HepG2 (cell line): ENCODE measurements around the gene KCNH6. TPM values are rescaled to one million over a fixed set of nuclear protein-coding genes. Genes with fewer than 3 reads are reported as not detected.

Source experiments
- ARHGAP35 ChIP-seq: sonication (generic); formaldehyde crosslinking; IDR thresholded peaks from 2 replicates; pipeline ENCODE4 v1.9.0; 2022; ENCODE audit warnings: mild to moderate bottlenecking, inconsistent platforms, moderate library complexity, missing genetic modification reagents, borderline replicate concordance
- CENPT ChIP-seq: sonication (generic); formaldehyde crosslinking; IDR thresholded peaks from 2 replicates; pipeline ENCODE4 v1.8.0; 2022; ENCODE audit warnings: low read depth, mild to moderate bottlenecking, moderate library complexity, missing genetic modification reagents
- EHMT2 ChIP-seq: fragments of 200-600 bp; sonication (generic); IDR thresholded peaks from 2 replicates; pipeline ENCODE4 v1.7.0; 2017; ENCODE audit warnings: antibody characterized with exemption, low read depth, low read length, borderline replicate concordance
- KDM1A ChIP-seq: IDR thresholded peaks from 2 replicates; pipeline ENCODE4 v1.6.1; 2016; ENCODE audit warnings: missing compliant biosample characterization
- PAWR ChIP-seq: sonication (generic); formaldehyde crosslinking; IDR thresholded peaks from 2 replicates; pipeline ENCODE4 v1.4.0; 2020; ENCODE audit warnings: missing genetic modification reagents, mild to moderate bottlenecking, borderline replicate concordance
- RBAK ChIP-seq: sonication (generic); formaldehyde crosslinking; IDR thresholded peaks from 2 replicates; pipeline ENCODE4 v1.5.1; 2020; ENCODE audit warnings: mild to moderate bottlenecking, missing genetic modification reagents
- REPIN1 ChIP-seq: sonication (generic); formaldehyde crosslinking; IDR thresholded peaks from 2 replicates; pipeline ENCODE4 v1.8.0; 2022; ENCODE audit warnings: missing genetic modification reagents, low read depth, mild to moderate bottlenecking, borderline replicate concordance
- ZNF101 ChIP-seq: sonication (generic); formaldehyde crosslinking; IDR thresholded peaks from 2 replicates; pipeline ENCODE4 v1.4.0; 2020; ENCODE audit warnings: mild to moderate bottlenecking, low read depth, missing genetic modification reagents, borderline replicate concordance
- ZNF207 ChIP-seq: fragments of 450-650 bp; IDR thresholded peaks from 2 replicates; pipeline ENCODE4 v1.6.1; 2016; ENCODE audit warnings: antibody characterized with exemption, borderline replicate concordance
- ZNF34 ChIP-seq: sonication (generic); formaldehyde crosslinking; IDR thresholded peaks from 2 replicates; pipeline ENCODE4 v1.4.0; 2020; ENCODE audit warnings: mild to moderate bottlenecking, missing genetic modification reagents, borderline replicate concordance
- ZNF367 ChIP-seq: sonication (generic); formaldehyde crosslinking; IDR thresholded peaks from 2 replicates; pipeline ENCODE4 v1.4.0; 2020; ENCODE audit warnings: missing genetic modification reagents, borderline replicate concordance
- ZNF441 ChIP-seq: sonication (generic); formaldehyde crosslinking; IDR thresholded peaks from 2 replicates; pipeline ENCODE4 v1.7.0; 2021; ENCODE audit warnings: missing genetic modification reagents, borderline replicate concordance
- ZNF484 ChIP-seq: sonication (generic); formaldehyde crosslinking; IDR thresholded peaks from 2 replicates; pipeline ENCODE4 v1.5.1; 2020; ENCODE audit warnings: mild to moderate bottlenecking, low read depth, missing genetic modification reagents, borderline replicate concordance
- ZNF572 ChIP-seq: sonication (generic); formaldehyde crosslinking; IDR thresholded peaks from 2 replicates; pipeline ENCODE4 v1.5.1; 2020; ENCODE audit warnings: mild to moderate bottlenecking, missing genetic modification reagents
- ZNF724P ChIP-seq: sonication (generic); formaldehyde crosslinking; IDR thresholded peaks from 2 replicates; pipeline ENCODE4 v1.8.0; 2022; ENCODE audit warnings: missing genetic modification reagents, borderline replicate concordance
- polyA plus RNA-seq, 8 experiments: library from polyadenylated mRNA; depleted of rRNA in 3 of 8; stranded (reverse) in 7 of 8; unstranded in 1 of 8; fragments of >200 nt; fragmentation: Illumina TruSeq in 4 of 8; extraction: Trizol in 4 of 8; gene quantifications; 2 replicates each; pipeline versions ENCODE4 v1.2.1 to v1.2.3, GENCODE V29; 2011 to 2016; ENCODE audit warnings: low read depth in 4 of 8, missing spikeins in 1 of 8, mixed read lengths in 1 of 8; ENCODE audit not compliant: insufficient read depth in 1 of 8
- total RNA-seq, 5 experiments: library from RNA; depleted of rRNA; stranded (reverse); fragments of >200 nt; fragmentation: Illumina TruSeq; extraction: Trizol; gene quantifications; 2 replicates each; pipeline ENCODE4 v1.2.3, GENCODE V29; 2016; ENCODE audit warnings: low read depth in 1 of 5
- TF ChIP-seq, protein P1 (sequence below): sonication (generic); formaldehyde crosslinking; IDR thresholded peaks from 2 replicates; pipeline ENCODE4 v1.5.1; 2020; ENCODE audit warnings: missing genetic modification reagents, mild to moderate bottlenecking, borderline replicate concordance
- TF ChIP-seq, protein P2 (sequence below): sonication (generic); formaldehyde crosslinking; IDR thresholded peaks from 2 replicates; pipeline ENCODE4 v1.4.0; 2020; ENCODE audit warnings: missing genetic modification reagents, borderline replicate concordance
- TF ChIP-seq, protein P3 (sequence below): sonication (generic); formaldehyde crosslinking; IDR thresholded peaks from 2 replicates; pipeline ENCODE4 v1.5.1; 2020; ENCODE audit warnings: mild to moderate bottlenecking, missing genetic modification reagents, moderate library complexity
- TF ChIP-seq, protein P4 (sequence below): sonication (generic); formaldehyde crosslinking; IDR thresholded peaks from 2 replicates; pipeline ENCODE4 v1.5.0; 2020; ENCODE audit warnings: mild to moderate bottlenecking, low read depth, missing genetic modification reagents, borderline replicate concordance
- TF ChIP-seq, protein P5 (sequence below): sonication (generic); formaldehyde crosslinking; IDR thresholded peaks from 2 replicates; pipeline ENCODE4 v1.4.0; 2020; ENCODE audit warnings: missing genetic modification reagents
- TF ChIP-seq, protein P6 (sequence below): sonication (generic); formaldehyde crosslinking; IDR thresholded peaks from 2 replicates; pipeline ENCODE4 v1.5.0; 2020; ENCODE audit warnings: missing genetic modification reagents

KCNH6 gene
- total and polyA plus RNA-seq, 2 of the 13 experiments (the other 11 are each of a cell fraction or from before 2014, with no cell fraction given), result 0.05 to 0.18 TPM

DNA sequence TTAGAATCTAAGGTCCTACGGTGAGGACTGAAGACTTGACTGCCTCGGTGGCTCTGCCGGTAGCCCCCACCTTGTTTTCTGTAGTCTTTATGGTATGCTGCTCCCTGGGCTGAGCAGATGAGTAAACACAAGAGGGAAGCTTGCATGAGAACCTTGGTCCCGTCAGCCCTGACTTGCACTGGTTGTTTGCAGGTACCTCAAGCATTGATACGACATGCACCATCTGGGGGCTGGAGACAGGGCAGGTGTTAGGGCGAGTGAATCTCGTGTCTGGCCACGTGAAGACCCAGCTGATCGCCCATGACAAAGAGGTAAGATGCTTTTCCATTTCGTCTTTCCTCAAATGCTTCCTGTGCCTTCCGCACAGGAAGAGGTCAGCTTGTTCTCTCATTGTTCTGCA lies 56.5 kb downstream of the KCNH6 start (continued):
- TF ChIP-seq CENPT (CRISPR knock-in tag) (no peak), ZNF441 (CRISPR knock-in tag) (peak; percentile 53; the same call in 1 of the 2 replicates), EHMT2 (no peak), ZNF34 (CRISPR knock-in tag) (no peak), ZNF724P (CRISPR knock-in tag) (0 out of 2 replicates have a peak, but pooled peaks have one; percentile 79), ARHGAP35 (0 out of 2 replicates have a peak, but pooled peaks have one; percentile 67), ZNF101 (CRISPR knock-in tag) (no peak), KDM1A (no peak), ZNF367 (CRISPR knock-in tag) (no peak), REPIN1 (no peak), PAWR (CRISPR knock-in tag) (no peak), ZNF207 (no peak), ZNF572 (CRISPR knock-in tag) (peak; percentile 52; the same call in 1 of the 2 replicates), ZNF484 (CRISPR knock-in tag) (no peak), RBAK (CRISPR knock-in tag) (no peak)
- TF ChIP-seq, protein P1, sequence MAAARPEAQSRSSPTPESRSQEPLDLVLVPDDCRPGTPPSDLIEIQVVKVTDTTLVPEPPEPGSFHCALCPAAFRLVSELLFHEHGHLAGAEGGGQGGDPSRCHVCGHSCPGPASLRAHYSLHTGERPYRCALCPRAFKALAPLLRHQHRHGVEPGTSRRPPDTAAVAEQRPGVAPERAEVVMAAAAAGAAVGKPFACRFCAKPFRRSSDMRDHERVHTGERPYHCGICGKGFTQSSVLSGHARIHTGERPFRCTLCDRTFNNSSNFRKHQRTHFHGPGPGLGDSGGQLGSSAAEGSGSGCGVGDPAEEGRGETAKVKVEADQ (CRISPR knock-in tag), result no peak
- TF ChIP-seq, protein P2, sequence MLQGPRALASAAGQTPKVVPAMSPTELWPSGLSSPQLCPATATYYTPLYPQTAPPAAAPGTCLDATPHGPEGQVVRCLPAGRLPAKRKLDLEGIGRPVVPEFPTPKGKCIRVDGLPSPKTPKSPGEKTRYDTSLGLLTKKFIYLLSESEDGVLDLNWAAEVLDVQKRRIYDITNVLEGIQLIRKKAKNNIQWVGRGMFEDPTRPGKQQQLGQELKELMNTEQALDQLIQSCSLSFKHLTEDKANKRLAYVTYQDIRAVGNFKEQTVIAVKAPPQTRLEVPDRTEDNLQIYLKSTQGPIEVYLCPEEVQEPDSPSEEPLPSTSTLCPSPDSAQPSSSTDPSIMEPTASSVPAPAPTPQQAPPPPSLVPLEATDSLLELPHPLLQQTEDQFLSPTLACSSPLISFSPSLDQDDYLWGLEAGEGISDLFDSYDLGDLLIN, result no peak
- TF ChIP-seq, protein P3, sequence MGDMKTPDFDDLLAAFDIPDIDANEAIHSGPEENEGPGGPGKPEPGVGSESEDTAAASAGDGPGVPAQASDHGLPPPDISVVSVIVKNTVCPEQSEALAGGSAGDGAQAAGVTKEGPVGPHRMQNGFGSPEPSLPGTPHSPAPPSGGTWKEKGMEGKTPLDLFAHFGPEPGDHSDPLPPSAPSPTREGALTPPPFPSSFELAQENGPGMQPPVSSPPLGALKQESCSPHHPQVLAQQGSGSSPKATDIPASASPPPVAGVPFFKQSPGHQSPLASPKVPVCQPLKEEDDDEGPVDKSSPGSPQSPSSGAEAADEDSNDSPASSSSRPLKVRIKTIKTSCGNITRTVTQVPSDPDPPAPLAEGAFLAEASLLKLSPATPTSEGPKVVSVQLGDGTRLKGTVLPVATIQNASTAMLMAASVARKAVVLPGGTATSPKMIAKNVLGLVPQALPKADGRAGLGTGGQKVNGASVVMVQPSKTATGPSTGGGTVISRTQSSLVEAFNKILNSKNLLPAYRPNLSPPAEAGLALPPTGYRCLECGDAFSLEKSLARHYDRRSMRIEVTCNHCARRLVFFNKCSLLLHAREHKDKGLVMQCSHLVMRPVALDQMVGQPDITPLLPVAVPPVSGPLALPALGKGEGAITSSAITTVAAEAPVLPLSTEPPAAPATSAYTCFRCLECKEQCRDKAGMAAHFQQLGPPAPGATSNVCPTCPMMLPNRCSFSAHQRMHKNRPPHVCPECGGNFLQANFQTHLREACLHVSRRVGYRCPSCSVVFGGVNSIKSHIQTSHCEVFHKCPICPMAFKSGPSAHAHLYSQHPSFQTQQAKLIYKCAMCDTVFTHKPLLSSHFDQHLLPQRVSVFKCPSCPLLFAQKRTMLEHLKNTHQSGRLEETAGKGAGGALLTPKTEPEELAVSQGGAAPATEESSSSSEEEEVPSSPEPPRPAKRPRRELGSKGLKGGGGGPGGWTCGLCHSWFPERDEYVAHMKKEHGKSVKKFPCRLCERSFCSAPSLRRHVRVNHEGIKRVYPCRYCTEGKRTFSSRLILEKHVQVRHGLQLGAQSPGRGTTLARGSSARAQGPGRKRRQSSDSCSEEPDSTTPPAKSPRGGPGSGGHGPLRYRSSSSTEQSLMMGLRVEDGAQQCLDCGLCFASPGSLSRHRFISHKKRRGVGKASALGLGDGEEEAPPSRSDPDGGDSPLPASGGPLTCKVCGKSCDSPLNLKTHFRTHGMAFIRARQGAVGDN (CRISPR knock-in tag), result peak; percentile 67
- TF ChIP-seq, protein P4, sequence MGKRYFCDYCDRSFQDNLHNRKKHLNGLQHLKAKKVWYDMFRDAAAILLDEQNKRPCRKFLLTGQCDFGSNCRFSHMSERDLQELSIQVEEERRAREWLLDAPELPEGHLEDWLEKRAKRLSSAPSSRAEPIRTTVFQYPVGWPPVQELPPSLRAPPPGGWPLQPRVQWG (CRISPR knock-in tag), result no peak
- TF ChIP-seq, protein P5, sequence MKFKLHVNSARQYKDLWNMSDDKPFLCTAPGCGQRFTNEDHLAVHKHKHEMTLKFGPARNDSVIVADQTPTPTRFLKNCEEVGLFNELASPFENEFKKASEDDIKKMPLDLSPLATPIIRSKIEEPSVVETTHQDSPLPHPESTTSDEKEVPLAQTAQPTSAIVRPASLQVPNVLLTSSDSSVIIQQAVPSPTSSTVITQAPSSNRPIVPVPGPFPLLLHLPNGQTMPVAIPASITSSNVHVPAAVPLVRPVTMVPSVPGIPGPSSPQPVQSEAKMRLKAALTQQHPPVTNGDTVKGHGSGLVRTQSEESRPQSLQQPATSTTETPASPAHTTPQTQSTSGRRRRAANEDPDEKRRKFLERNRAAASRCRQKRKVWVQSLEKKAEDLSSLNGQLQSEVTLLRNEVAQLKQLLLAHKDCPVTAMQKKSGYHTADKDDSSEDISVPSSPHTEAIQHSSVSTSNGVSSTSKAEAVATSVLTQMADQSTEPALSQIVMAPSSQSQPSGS (CRISPR knock-in tag), result no peak
- TF ChIP-seq, protein P6, sequence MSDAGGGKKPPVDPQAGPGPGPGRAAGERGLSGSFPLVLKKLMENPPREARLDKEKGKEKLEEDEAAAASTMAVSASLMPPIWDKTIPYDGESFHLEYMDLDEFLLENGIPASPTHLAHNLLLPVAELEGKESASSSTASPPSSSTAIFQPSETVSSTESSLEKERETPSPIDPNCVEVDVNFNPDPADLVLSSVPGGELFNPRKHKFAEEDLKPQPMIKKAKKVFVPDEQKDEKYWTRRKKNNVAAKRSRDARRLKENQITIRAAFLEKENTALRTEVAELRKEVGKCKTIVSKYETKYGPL (CRISPR knock-in tag), result no peak
